ENCODE results near the gene CPB1. TPM values are rescaled to one million over a fixed set of nuclear protein-coding genes. Genes with fewer than 3 reads are reported as not detected.

CPB1 gene
- total RNA-seq, 1 donor from 2014 or later: not detected

GRCh38 chr3:148865049-148865448 is 37.4 kb downstream of the CPB1 start, which contains the start of gene CPA3:
Gene CPA3, plus strand, starts transcription at chr3:148865296. Its CDS starts 12 bp downstream, at chr3:148865308.
- Mint-ChIP-seq H3K27me3 (peaks cover 7% of the 10 kb centered on the region), H3K4me1 (no peaks in the 10 kb centered on the region), H3K27ac (no peak within 1 kb of the TSS), H3K4me3 (no peak within 1 kb of the TSS), H3K9me3 (no peaks in the 10 kb centered on the region), H3K36me3 (ENCODE audit: low read depth) (no peaks in the 10 kb centered on the region)
- intact Hi-C loops (cut with micrococcal nuclease): loop anchor here (10.0 kb wide), 1 partner anchor 260 kb away; the partner anchor contains the start of gene HPS3
- DNase-seq: no peak
- TF ChIP-seq CTCF (IDR thresholded peaks at IDR 0.05): no peak
- POLR2A ChIA-PET: no interaction called here
- ATAC-seq (ENCODE audit: low read depth): no peak
- CTCF ChIA-PET: no interaction called here

- CTCF ChIA-PET: no interaction called here
Measured at GRCh38 chr3:148866261-148866660, 38.6 kb downstream of the CPB1 start.

GRCh38 chr3:148873270-148873927 is 45.8 kb downstream of the CPB1 start:
- ChIA-PET POLR2A (no interaction called here), CTCF (interaction anchor here (1.0 kb wide), 2 partner anchors 11 to 14 kb away, joined by 3 read pairs; no protein-coding TSS in a partner anchor)
- TF ChIP-seq CTCF (IDR thresholded peaks at IDR 0.05): no peak
- no peaks in the 10 kb centered on the region for H3K36me3 Mint-ChIP-seq (ENCODE audit: low read depth)
- no peaks in the 10 kb centered on the region for H3K4me1 Mint-ChIP-seq
- H3K4me3 Mint-ChIP-seq: no peak overlapping the region
- H3K27ac Mint-ChIP-seq: no peak overlapping the region
- DNase-seq (no peak), ATAC-seq (ENCODE audit: low read depth) (no peak)
- H3K9me3 Mint-ChIP-seq: no peaks in the 10 kb centered on the region
- intact Hi-C loops (cut with micrococcal nuclease): no loop called here
- peaks cover 2% of the 10 kb centered on the region for H3K27me3 Mint-ChIP-seq

More at GRCh38 chr3:148866261-148866660, 38.6 kb downstream of the CPB1 start:
- POLR2A ChIA-PET: no interaction called here
- intact Hi-C loops (cut with micrococcal nuclease): loop anchor here (10.0 kb wide), 1 partner anchor 259 kb away; the partner anchor contains the start of gene HPS3
- DNase-seq: no peak
- Mint-ChIP-seq H3K27ac (no peak overlapping the region), H3K36me3 (ENCODE audit: low read depth) (no peaks in the 10 kb centered on the region), H3K9me3 (no peaks in the 10 kb centered on the region), H3K4me3 (no peak overlapping the region), H3K27me3 (peaks cover 3% of the 10 kb centered on the region), H3K4me1 (no peaks in the 10 kb centered on the region)
- no peak for ATAC-seq (ENCODE audit: low read depth)
- no peak for TF ChIP-seq CTCF (IDR thresholded peaks at IDR 0.05)

GRCh38 chr3:148873977-148874376 is 46.4 kb downstream of the CPB1 start:
- POLR2A ChIA-PET: no interaction called here
- ATAC-seq (ENCODE audit: low read depth): no peak
- intact Hi-C loops (cut with micrococcal nuclease): no loop called here

More at GRCh38 chr3:148873977-148874376, 46.4 kb downstream of the CPB1 start:
- no peaks in the 10 kb centered on the region for H3K9me3 Mint-ChIP-seq
- CTCF ChIA-PET: interaction anchor here (1.0 kb wide), 2 partner anchors 12 to 15 kb away, joined by 3 read pairs; no protein-coding TSS in a partner anchor
- DNase-seq: no peak
- H3K4me1 Mint-ChIP-seq: no peaks in the 10 kb centered on the region
- TF ChIP-seq CTCF (IDR thresholded peaks at IDR 0.05): no peak
- H3K4me3 Mint-ChIP-seq: no peak overlapping the region
- no peaks in the 10 kb centered on the region for H3K36me3 Mint-ChIP-seq (ENCODE audit: low read depth)
- no peak overlapping the region for H3K27ac Mint-ChIP-seq
- peaks cover 2% of the 10 kb centered on the region for H3K27me3 Mint-ChIP-seq
